Measurements from ENCODE around the gene CRIM1.

CRIM1 gene

DNA sequence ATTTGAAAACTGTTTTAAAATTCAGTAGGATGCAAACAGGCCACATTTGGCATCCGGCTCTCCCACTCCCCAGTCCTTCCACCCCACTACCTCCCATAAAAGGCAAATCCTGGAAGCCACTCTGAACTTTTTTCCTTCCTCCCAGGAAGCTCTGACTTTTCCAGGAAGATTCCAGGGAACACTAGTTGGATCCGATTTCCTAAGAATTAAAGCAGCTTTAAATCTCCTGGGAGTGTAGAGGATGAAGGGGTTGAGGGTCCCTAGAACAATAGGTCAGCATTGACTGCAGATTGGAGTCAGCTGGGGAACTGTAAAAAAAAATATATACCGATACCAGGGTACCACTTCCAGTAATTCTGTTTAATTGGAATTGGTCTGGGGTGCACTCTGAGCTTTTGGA, 76.9 kb downstream of the CRIM1 start:
- DNase-seq: no peak

DNA sequence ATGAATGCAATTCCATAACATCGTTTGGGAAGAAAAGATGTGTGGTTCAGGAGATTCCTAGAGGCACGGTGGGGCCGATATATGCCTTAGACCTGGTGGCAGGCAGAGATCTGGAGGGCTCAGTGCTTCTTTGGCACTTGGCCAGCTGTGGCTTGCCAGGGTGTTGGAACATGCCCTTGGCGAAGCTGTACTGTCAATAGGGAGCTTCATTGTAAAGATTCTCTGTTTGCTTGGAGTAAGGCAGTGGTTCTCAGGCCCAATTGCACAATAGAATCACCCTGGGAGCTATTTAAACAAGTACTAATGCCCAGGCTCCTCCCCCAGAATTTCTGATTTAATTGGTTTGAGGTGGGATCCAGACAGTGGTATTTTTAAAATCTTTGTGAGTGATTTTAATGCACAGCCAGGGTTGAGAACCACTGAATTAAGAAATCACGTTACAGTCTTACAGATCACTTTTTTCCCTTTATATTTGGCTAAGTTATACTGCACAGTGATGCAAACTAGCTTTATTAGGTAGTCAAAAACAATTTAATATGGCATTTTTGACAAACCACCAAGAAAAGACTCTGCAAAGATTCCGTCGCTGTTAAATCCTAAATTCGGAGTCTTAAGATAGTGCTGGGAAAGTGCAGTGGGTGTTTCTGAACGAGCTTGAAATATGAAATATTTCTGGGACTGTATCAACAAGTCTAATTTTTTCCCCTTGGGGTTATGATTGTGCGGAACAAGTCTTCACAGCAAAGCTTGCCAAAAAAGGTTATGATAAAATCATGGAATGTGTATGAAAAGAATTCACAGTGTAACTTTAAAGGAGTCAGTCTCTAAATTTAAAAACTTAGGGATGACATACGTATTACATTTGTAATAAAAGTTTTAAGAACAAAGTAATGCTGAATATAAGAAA, 78.0 kb downstream of the CRIM1 start:
- no peak for DNase-seq

DNA sequence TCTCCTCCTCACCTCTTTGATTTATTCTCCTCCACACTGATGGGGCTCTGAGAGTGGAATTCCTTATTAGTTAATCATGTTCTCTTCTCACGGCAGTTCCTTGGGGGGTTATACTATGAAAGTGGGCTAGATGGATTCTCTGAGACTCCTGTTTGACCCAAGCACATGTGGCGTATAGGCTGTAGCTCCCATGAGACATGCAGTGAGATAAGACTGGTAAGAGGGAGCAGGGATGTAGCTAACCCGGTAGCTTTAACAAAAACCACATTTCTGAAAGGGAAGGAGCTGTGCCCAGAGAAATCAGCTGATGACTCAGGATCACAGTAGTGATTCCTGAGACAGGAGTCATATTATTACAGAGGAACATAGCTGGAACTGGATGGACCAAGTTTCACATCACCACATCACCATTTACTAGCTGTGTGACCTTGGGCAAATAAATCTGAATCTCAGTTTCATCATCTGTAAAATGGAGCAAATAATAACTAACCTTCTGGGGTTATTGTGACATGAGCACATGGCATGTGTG, 82.9 kb downstream of the CRIM1 start:
- DNase-seq: no peak

DNA sequence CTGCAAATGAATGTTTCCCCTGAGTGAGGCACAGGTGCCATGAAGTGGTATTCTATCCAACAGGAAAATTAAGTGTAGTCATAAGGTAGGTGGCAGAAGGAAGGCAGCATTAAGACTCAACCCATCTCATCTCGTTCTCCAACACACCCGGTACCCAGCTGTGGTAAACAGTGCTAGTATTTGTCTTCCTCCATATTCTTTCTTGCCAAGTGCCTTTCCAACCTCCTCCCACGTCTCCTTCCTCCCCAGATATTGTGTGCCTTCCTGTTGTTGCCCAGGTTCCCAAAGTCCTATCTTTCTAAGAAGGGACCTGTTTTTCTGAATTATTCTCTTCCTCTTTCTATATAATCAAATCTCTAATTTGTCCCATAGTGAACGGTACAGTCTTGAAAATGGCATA, 83.5 kb downstream of the CRIM1 start:
- DNase-seq: no peak

DNA sequence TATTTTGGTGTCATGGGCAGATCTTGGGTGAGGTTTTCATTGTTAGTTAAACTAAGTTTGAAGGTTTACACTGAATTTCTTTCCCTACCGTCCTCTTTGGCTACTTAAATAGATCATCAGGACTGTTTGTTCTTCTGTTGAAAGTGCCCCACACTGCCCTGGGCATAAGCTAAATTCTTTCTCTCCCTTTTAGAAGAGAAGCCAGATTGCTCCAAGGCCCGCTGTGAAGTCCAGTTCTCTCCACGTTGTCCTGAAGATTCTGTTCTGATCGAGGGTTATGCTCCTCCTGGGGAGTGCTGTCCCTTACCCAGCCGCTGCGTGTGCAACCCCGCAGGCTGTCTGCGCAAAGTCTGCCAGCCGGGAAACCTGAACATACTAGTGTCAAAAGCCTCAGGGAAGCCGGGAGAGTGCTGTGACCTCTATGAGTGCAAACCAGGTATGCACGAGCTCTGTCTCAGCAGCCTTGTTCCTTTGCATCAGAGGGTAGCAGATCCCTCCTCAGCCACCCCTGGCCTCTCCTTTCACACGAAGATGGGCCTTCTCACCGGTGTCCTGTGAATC, 85.6 kb downstream of the CRIM1 start:
- no peak for DNase-seq

- no peak for DNase-seq
Measured at GRCh38 chr2:36441816-36442215, 86.2 kb downstream of the CRIM1 start.

- DNase-seq: no peak
Measured at GRCh38 chr2:36444216-36444936, 88.8 kb downstream of the CRIM1 start.

DNA sequence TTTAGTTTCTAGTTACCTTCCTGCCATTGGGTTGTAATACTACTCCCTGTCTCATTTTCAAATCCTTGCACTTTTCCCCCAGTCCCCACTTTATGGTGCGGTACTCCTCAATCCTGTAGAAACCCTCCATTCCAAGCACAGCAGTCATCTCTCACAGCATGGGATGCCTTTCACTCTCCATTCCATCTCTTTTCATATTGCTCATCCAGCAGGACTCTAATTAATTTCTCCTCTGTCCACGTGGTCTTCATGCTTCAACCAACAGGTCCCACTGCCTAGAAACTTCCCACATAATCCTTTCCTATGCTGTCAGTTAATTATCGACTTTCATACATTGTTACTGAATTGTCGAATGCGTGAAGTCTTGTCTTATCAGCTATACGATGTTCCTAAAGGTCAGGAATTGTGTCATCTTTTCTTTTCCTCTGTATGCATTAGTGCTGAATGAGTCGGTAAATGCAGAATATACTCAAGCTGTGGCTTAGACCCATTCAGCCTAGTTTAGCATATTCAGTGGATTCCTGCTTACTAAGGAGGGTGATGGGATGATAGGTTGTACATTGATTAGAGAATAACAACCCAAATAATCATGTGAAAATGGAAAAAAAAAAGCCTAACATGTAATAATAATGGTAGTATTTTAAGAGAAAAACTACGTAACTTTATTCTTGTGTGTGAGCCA, 89.7 kb downstream of the CRIM1 start:
- DNase-seq: no peak

GRCh38 chr2:36446294-36446693, 90.7 kb downstream of the CRIM1 start:
- DNase-seq: no peak

GRCh38 chr2:36449213-36449612, 93.6 kb downstream of the CRIM1 start:
- DNase-seq: no peak

DNA sequence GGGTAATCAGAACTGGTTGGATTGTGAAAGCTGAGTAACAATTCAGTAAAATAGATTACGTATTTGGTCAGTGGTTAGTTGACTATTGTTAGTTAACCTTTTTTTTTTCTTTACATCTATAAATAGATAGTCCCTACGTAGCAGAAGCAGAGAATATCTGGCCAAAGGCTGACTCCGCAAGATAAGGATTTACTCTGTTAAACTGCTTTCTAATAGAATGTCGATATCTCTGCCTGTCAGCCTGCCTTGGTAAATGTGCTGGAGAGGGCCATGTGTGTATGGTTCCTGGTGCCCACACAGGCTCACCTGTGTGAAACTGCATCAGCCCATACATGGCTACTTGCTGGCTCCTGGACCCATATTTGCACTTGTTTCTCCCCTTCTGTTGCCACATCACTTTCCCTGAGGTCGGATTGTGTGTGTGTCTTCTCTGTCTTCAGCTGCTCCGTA, 94.4 kb downstream of the CRIM1 start:
- DNase-seq: no peak

GRCh38 chr2:36450466-36451196, 95.1 kb downstream of the CRIM1 start:
- DNase-seq: no peak

DNA sequence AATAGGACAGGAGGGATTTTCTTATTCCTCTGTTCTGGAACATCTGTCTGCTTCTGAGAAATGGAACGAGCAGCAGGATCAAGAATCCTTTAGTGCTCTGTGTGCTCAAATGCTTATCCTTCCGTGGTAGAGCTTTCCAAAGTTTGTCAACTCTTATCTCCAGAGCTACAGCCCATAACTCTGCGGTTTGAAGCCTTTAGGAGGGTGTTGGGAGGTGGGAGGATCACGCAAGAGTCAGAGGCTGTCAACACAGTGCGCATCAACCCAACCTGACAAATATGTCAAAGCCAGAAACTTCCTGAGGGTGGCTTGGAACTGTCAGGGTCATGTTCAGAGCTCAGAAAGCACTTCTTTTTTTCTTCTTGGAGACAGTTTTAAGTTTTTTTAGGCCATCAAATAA, 95.9 kb downstream of the CRIM1 start:
- no peak for DNase-seq

DNA sequence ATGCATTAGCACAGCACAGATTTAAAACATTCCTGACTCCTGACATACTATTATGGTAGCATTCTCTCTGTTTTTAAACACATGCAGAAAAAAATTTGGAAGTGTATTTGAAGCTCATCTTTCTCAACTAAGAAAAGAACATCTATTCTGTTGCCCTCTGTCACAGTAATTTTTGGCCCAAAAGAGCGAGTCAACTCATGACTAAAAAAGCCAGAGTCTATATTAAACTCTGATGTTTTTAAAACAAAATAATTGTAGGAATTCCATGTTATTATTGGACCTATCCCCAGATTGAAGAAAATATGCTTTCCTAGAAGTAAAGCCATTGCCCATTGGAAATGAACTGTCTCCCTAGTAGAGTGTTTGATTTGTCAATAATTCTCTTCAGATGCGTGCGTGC, 96.7 kb downstream of the CRIM1 start:
- no peak for DNase-seq

GRCh38 chr2:36453652-36454051, 98.1 kb downstream of the CRIM1 start:
- no peak for DNase-seq

GRCh38 chr2:36455011-36455410, 99.4 kb downstream of the CRIM1 start:
- DNase-seq: no peak

DNA sequence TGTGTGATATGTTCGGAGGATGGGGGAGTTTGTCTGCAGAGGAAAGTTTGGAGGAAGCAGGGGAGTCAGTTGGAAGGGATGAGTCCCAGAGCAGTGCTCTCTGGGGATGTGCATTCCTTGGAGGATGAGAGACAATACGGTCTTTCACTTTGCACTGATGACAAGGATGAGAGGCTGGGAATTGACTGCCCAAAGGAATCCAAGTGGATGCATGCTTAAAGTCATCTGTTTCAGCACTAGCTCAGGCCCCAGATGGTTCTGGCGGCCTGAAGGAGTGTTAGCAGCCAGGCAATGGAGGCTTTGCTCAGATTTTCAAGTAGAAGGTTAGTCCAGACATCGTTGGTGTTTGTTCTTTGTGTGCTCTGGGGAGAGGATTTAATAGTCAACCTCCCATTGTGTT, 100.2 kb downstream of the CRIM1 start:
- no peak for DNase-seq

GRCh38 chr2:36456227-36457175, 100.9 kb downstream of the CRIM1 start:
- DNase-seq: no peak

- no peak for DNase-seq
Measured at GRCh38 chr2:36458106-36458505, 102.5 kb downstream of the CRIM1 start.

- DNase-seq: no peak
Measured at GRCh38 chr2:36459725-36460137, 104.2 kb downstream of the CRIM1 start.
